HepG2 (cell line): Measurements from ENCODE around the gene FOXD2. TPM values are rescaled to one million over a fixed set of nuclear protein-coding genes. Genes with fewer than 3 reads are reported as not detected.

Experiments used
- HNRNPH1 ChIP-seq: fragments of 200-400 bp; formaldehyde crosslinking; optimal IDR thresholded peaks from 2 replicates; pipeline ENCODE3; 2017; ENCODE audit warnings: mild to moderate bottlenecking, low read depth, low read length
- KAT2B ChIP-seq: fragments of 150-350 bp; IDR thresholded peaks from 2 replicates; pipeline ENCODE4 v1.6.1; 2014; ENCODE audit warnings: low read depth, low read length, borderline replicate concordance
- KDM4B ChIP-seq: sonication (generic); formaldehyde crosslinking; IDR thresholded peaks from 2 replicates; pipeline ENCODE4 v1.4.0; 2020; ENCODE audit warnings: missing genetic modification reagents
- MTA1 ChIP-seq: sonication (generic); formaldehyde crosslinking; IDR thresholded peaks from 2 replicates; pipeline ENCODE4 v1.4.0; 2020; ENCODE audit warnings: missing genetic modification reagents, mild to moderate bottlenecking, borderline replicate concordance
- MYNN ChIP-seq: sonication (generic); formaldehyde crosslinking; IDR thresholded peaks from 2 replicates; pipeline ENCODE4 v1.4.0; 2020; ENCODE audit warnings: mild to moderate bottlenecking, low read depth, missing genetic modification reagents
- NFYB ChIP-seq: sonication (generic); formaldehyde crosslinking; IDR thresholded peaks from 2 replicates; pipeline ENCODE4 v1.4.0; 2020; ENCODE audit warnings: missing genetic modification reagents
- PCBP1 ChIP-seq: fragments of 200-400 bp; formaldehyde crosslinking; IDR thresholded peaks from 2 replicates; pipeline ENCODE4 v1.6.1; 2017; ENCODE audit warnings: mild to moderate bottlenecking, low read depth, low read length, borderline replicate concordance
- RARA ChIP-seq: IDR thresholded peaks from 2 replicates; pipeline ENCODE4 v1.6.1; 2016; ENCODE audit warnings: missing genetic modification reagents, missing compliant biosample characterization
- REPIN1 ChIP-seq: sonication (generic); formaldehyde crosslinking; IDR thresholded peaks from 2 replicates; pipeline ENCODE4 v1.8.0; 2022; ENCODE audit warnings: missing genetic modification reagents, low read depth, mild to moderate bottlenecking, borderline replicate concordance
- SIN3A ChIP-seq: IDR thresholded peaks from 2 replicates; pipeline ENCODE4 v1.6.1; 2011; ENCODE audit warnings: low read depth, mild to moderate bottlenecking, control low read depth, low read length, borderline replicate concordance
- ZEB1 ChIP-seq: IDR thresholded peaks from 2 replicates; pipeline ENCODE4 v1.6.1; 2012; ENCODE audit warnings: mild to moderate bottlenecking, low read depth, inconsistent platforms; ENCODE audit not compliant: insufficient replicate concordance
- ZMAT3 ChIP-seq: sonication (generic); formaldehyde crosslinking; conservative IDR thresholded peaks from 2 replicates; pipeline ENCODE4 v1.7.0; 2021; ENCODE audit warnings: missing genetic modification reagents
- ZNF274 ChIP-seq: sonication (generic); formaldehyde crosslinking; IDR thresholded peaks from 2 replicates; pipeline ENCODE4 v1.5.1; 2020; ENCODE audit warnings: mild to moderate bottlenecking, missing genetic modification reagents
- ZNF619 ChIP-seq: sonication (generic); formaldehyde crosslinking; IDR thresholded peaks from 2 replicates; pipeline ENCODE4 v1.4.0; 2020; ENCODE audit warnings: mild to moderate bottlenecking, missing genetic modification reagents
- polyA plus RNA-seq, 8 experiments: library from polyadenylated mRNA; depleted of rRNA in 3 of 8; stranded (reverse) in 7 of 8; unstranded in 1 of 8; fragments of >200 nt; fragmentation: Illumina TruSeq in 4 of 8; extraction: Trizol in 4 of 8; gene quantifications; 2 replicates each; pipeline versions ENCODE4 v1.2.1 to v1.2.3, GENCODE V29; 2011 to 2016; ENCODE audit warnings: low read depth in 4 of 8, missing spikeins in 1 of 8, mixed read lengths in 1 of 8; ENCODE audit not compliant: insufficient read depth in 1 of 8
- total RNA-seq, 5 experiments: library from RNA; depleted of rRNA; stranded (reverse); fragments of >200 nt; fragmentation: Illumina TruSeq; extraction: Trizol; gene quantifications; 2 replicates each; pipeline ENCODE4 v1.2.3, GENCODE V29; 2016; ENCODE audit warnings: low read depth in 1 of 5
- TF ChIP-seq, protein P1 (sequence below): sonication (generic); formaldehyde crosslinking; IDR thresholded peaks from 2 replicates; pipeline ENCODE4 v1.4.0; 2020; ENCODE audit warnings: missing genetic modification reagents
- TF ChIP-seq, protein P2 (sequence below): sonication (generic); formaldehyde crosslinking; IDR thresholded peaks from 2 replicates; pipeline ENCODE4 v1.4.0; 2020; ENCODE audit warnings: missing genetic modification reagents
- TF ChIP-seq, protein P3 (sequence below): sonication (generic); formaldehyde crosslinking; IDR thresholded peaks from 2 replicates; pipeline ENCODE4 v1.4.0; 2020; ENCODE audit warnings: mild to moderate bottlenecking, missing genetic modification reagents
- TF ChIP-seq, protein P4 (sequence below): sonication (generic); formaldehyde crosslinking; IDR thresholded peaks from 2 replicates; pipeline ENCODE4 v1.8.1; 2023; ENCODE audit warnings: missing genetic modification reagents, mild to moderate bottlenecking, borderline replicate concordance
- TF ChIP-seq, protein P5 (sequence below): sonication (generic); formaldehyde crosslinking; conservative IDR thresholded peaks from 2 replicates; pipeline ENCODE4 v1.8.0; 2022; ENCODE audit warnings: mild to moderate bottlenecking, moderate library complexity, missing genetic modification reagents

Gene FOXD2
- total and polyA plus RNA-seq, 2 of the 13 experiments (the other 11 are each of a cell fraction or from before 2014, with no cell fraction given): 0.01 to 0.09 TPM

DNA sequence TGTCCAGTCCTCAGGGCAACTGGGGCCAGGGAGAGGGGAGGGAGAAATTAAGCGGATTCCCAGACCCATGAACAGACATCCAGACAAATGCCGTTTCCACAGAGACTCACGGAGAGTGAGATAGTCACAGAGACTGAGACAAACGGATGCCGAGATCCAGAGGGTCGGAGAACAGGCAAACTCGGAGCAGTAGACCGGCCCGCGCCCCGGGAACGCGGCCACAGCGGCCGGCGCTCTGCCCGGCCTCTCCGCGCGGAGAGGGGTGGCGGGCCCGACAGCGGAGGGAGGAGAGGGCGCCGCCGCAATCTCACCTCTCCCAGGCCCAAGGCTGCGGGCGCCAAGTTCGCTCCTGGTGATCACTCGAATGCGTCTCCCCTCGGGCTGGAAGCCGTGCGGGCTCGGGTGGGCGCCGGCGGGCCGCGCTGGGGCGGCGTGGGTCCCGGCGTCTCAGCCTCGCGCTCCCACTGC, 831 bp upstream of the FOXD2 start (continued):
- TF ChIP-seq ZNF619 (CRISPR knock-in tag): no peak
- TF ChIP-seq KAT2B: no peak
- no peak for TF ChIP-seq PCBP1
- no peak for TF ChIP-seq ZEB1
- TF ChIP-seq, protein P1, sequence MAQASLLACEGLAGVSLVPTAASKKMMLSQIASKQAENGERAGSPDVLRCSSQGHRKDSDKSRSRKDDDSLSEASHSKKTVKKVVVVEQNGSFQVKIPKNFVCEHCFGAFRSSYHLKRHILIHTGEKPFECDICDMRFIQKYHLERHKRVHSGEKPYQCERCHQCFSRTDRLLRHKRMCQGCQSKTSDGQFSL: peak; percentile 79
- peak; percentile 14; the same call in 1 of the 2 replicates for TF ChIP-seq MTA1 (CRISPR knock-in tag)
- no peak for TF ChIP-seq ZMAT3 (CRISPR knock-in tag)
- 0 out of 2 replicates have a peak, but pooled peaks have one; percentile 30 for TF ChIP-seq SIN3A
- no peak for TF ChIP-seq HNRNPH1
- TF ChIP-seq MYNN (CRISPR knock-in tag): no peak
- no peak for TF ChIP-seq REPIN1
- no peak for TF ChIP-seq RARA (CRISPR knock-in tag)
- TF ChIP-seq, protein P2, sequence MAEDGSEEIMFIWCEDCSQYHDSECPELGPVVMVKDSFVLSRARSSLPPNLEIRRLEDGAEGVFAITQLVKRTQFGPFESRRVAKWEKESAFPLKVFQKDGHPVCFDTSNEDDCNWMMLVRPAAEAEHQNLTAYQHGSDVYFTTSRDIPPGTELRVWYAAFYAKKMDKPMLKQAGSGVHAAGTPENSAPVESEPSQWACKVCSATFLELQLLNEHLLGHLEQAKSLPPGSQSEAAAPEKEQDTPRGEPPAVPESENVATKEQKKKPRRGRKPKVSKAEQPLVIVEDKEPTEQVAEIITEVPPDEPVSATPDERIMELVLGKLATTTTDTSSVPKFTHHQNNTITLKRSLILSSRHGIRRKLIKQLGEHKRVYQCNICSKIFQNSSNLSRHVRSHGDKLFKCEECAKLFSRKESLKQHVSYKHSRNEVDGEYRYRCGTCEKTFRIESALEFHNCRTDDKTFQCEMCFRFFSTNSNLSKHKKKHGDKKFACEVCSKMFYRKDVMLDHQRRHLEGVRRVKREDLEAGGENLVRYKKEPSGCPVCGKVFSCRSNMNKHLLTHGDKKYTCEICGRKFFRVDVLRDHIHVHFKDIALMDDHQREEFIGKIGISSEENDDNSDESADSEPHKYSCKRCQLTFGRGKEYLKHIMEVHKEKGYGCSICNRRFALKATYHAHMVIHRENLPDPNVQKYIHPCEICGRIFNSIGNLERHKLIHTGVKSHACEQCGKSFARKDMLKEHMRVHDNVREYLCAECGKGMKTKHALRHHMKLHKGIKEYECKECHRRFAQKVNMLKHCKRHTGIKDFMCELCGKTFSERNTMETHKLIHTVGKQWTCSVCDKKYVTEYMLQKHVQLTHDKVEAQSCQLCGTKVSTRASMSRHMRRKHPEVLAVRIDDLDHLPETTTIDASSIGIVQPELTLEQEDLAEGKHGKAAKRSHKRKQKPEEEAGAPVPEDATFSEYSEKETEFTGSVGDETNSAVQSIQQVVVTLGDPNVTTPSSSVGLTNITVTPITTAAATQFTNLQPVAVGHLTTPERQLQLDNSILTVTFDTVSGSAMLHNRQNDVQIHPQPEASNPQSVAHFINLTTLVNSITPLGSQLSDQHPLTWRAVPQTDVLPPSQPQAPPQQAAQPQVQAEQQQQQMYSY (CRISPR knock-in tag): no peak
- no peak for TF ChIP-seq ZNF274 (CRISPR knock-in tag)
- TF ChIP-seq, protein P3, sequence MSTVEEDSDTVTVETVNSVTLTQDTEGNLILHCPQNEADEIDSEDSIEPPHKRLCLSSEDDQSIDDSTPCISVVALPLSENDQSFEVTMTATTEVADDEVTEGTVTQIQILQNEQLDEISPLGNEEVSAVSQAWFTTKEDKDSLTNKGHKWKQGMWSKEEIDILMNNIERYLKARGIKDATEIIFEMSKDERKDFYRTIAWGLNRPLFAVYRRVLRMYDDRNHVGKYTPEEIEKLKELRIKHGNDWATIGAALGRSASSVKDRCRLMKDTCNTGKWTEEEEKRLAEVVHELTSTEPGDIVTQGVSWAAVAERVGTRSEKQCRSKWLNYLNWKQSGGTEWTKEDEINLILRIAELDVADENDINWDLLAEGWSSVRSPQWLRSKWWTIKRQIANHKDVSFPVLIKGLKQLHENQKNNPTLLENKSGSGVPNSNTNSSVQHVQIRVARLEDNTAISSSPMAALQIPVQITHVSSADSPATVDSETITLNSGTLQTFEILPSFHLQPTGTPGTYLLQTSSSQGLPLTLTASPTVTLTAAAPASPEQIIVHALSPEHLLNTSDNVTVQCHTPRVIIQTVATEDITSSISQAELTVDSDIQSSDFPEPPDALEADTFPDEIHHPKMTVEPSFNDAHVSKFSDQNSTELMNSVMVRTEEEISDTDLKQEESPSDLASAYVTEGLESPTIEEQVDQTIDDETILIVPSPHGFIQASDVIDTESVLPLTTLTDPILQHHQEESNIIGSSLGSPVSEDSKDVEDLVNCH (CRISPR knock-in tag): no peak
- TF ChIP-seq NFYB: no peak
- no peak for TF ChIP-seq KDM4B (CRISPR knock-in tag)
- TF ChIP-seq, protein P4, sequence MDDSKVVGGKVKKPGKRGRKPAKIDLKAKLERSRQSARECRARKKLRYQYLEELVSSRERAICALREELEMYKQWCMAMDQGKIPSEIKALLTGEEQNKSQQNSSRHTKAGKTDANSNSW (CRISPR knock-in tag): no peak
- TF ChIP-seq, protein P5, sequence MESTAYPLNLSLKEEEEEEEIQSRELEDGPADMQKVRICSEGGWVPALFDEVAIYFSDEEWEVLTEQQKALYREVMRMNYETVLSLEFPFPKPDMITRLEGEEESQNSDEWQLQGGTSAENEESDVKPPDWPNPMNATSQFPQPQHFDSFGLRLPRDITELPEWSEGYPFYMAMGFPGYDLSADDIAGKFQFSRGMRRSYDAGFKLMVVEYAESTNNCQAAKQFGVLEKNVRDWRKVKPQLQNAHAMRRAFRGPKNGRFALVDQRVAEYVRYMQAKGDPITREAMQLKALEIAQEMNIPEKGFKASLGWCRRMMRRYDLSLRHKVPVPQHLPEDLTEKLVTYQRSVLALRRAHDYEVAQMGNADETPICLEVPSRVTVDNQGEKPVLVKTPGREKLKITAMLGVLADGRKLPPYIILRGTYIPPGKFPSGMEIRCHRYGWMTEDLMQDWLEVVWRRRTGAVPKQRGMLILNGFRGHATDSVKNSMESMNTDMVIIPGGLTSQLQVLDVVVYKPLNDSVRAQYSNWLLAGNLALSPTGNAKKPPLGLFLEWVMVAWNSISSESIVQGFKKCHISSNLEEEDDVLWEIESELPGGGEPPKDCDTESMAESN (CRISPR knock-in tag): no peak; the same call in 1 of the 2 replicates
